ENCODE results near the gene GABBR2.
A peak's percentile ranks its signal among the peaks of the same experiment; 100 is the strongest.
"Not testable (repeated sequence)": the region's sequence is repeated elsewhere in the genome, so short reads cannot be mapped to it uniquely, and the experiment has no call there.

The GABBR2 gene

GRCh38 chr9:98272083-98272482, 436.7 kb downstream of the GABBR2 start:
- no peak for FAIRE-seq

GRCh38 chr9:98271479-98271878, 437.3 kb downstream of the GABBR2 start:
- no peak for FAIRE-seq

GRCh38 chr9:98270284-98270683, 438.5 kb downstream of the GABBR2 start:
- FAIRE-seq, result not testable (repeated sequence)

GRCh38 chr9:98269652-98270051, 439.1 kb downstream of the GABBR2 start:
- not testable (repeated sequence) for FAIRE-seq

- FAIRE-seq, result not testable (repeated sequence)
Measured at GRCh38 chr9:98267556-98267955, 441.2 kb downstream of the GABBR2 start.

- FAIRE-seq, result no peak
Measured at GRCh38 chr9:98264516-98264915, 444.2 kb downstream of the GABBR2 start.

- FAIRE-seq, result peak; percentile 88
Measured at GRCh38 chr9:98263482-98264357, 445.0 kb downstream of the GABBR2 start.

- no peak for FAIRE-seq
Measured at GRCh38 chr9:98263080-98263479, 445.7 kb downstream of the GABBR2 start.

- no peak for FAIRE-seq
Measured at GRCh38 chr9:98262056-98262455, 446.7 kb downstream of the GABBR2 start.

- FAIRE-seq, result no peak
Measured at GRCh38 chr9:98260635-98261034, 448.1 kb downstream of the GABBR2 start.

GRCh38 chr9:98259791-98260190, 448.9 kb downstream of the GABBR2 start:
- FAIRE-seq, result no peak

GRCh38 chr9:98256756-98257155, 452.0 kb downstream of the GABBR2 start:
- FAIRE-seq, result no peak

- no peak for FAIRE-seq
Measured at GRCh38 chr9:98255578-98256296, 453.0 kb downstream of the GABBR2 start, which contains the start of gene TBC1D2. Gene TBC1D2 (minus strand): TSS chr9:98255649. CDS start chr9:98255541, 108 bp downstream.

- FAIRE-seq, result no peak
Measured at GRCh38 chr9:98255061-98255577, 453.6 kb downstream of the GABBR2 start.

- no peak for FAIRE-seq
Measured at GRCh38 chr9:98254228-98255060, 454.3 kb downstream of the GABBR2 start.

- FAIRE-seq, result no peak
Measured at GRCh38 chr9:98253565-98253964, 455.2 kb downstream of the GABBR2 start.

- no peak for FAIRE-seq
Measured at GRCh38 chr9:98251551-98251950, 457.2 kb downstream of the GABBR2 start.

- no peak for FAIRE-seq
Measured at GRCh38 chr9:98249771-98250170, 459.0 kb downstream of the GABBR2 start.

- no peak for FAIRE-seq
Measured at GRCh38 chr9:98248737-98249474, 459.8 kb downstream of the GABBR2 start.

- FAIRE-seq, result no peak
Measured at GRCh38 chr9:98247831-98248657, 460.7 kb downstream of the GABBR2 start.

GRCh38 chr9:98242426-98242825, 466.3 kb downstream of the GABBR2 start:
- no peak for FAIRE-seq
